IMR-90 (cell line): ENCODE data around the gene TFEB. TPM values are rescaled to one million over a fixed set of nuclear protein-coding genes. Genes with fewer than 3 reads are reported as not detected.

Source experiments
- BHLHE40 ChIP-seq: fragments of 150-350 bp; IDR thresholded peaks from 2 replicates; pipeline ENCODE4 v1.6.1; 2016; ENCODE audit warnings: mild to moderate bottlenecking, low read depth, low read length
- CEBPB ChIP-seq: IDR thresholded peaks from 2 replicates; pipeline ENCODE4 v1.6.1; 2012; ENCODE audit warnings: low read depth, low read length, improper control_type of control experiment
- MAFK ChIP-seq: IDR thresholded peaks from 2 replicates; pipeline ENCODE4 v1.6.1; 2012; ENCODE audit warnings: low read depth, low read length, improper control_type of control experiment
- MAZ ChIP-seq: IDR thresholded peaks from 2 replicates; pipeline ENCODE4 v1.6.1; 2012; ENCODE audit warnings: low read depth, mild to moderate bottlenecking, low read length, improper control_type of control experiment, moderate library complexity, borderline replicate concordance
- NFE2L2 ChIP-seq: fragments of 150-350 bp; IDR thresholded peaks from 2 replicates; pipeline ENCODE4 v1.6.1; 2016; ENCODE audit warnings: low read depth, mild to moderate bottlenecking, low read length
- SMC3 ChIP-seq: fragments of 150-350 bp; IDR thresholded peaks from 2 replicates; pipeline ENCODE4 v1.6.1; 2016; ENCODE audit warnings: low read depth, mild to moderate bottlenecking, antibody characterized with exemption, low read length, moderate library complexity
- polyA plus RNA-seq, 3 experiments: library from polyadenylated mRNA; depleted of rRNA; stranded (reverse); fragments of >200 nt; gene quantifications; 2 replicates each; pipeline ENCODE4 v1.2.3, GENCODE V29; 2012; ENCODE audit warnings: low replicate concordance in 1 of 3
- total RNA-seq: library from RNA; depleted of rRNA; stranded (reverse); fragments of >200 nt; gene quantifications from 2 replicates; pipeline ENCODE4 v1.2.3, GENCODE V29; 2012

The TFEB gene
- total and polyA plus RNA-seq, 2 of the 4 experiments (the other 2 are of a cell fraction): 4.5 to 4.9 TPM

DNA sequence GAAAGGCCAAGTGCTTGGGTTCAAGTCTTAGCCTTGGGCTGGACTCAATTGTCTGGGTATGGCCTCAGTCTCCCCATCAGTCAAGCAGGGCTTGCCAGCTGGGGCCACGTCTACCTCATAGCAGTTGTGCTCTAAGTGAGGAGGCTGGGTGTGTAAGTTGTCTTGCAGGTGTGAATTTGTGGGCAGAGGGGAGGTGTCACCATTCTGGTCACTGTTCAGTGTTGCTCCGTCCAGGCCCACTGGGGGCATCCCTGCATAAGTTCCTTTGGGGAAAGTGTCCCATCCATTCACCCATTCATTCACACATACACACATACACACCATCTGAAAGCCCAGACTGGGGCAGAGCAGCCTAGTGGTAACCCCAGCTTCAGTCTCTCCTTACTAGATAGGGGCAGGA is 36.3 kb downstream of the TFEB start (continued):
- no peak for TF ChIP-seq MAZ
- no peak for TF ChIP-seq BHLHE40
- TF ChIP-seq NFE2L2: no peak
- TF ChIP-seq SMC3: no peak
- TF ChIP-seq MAFK: no peak
- TF ChIP-seq CEBPB: no peak
